Astrocyte (in vitro differentiated cells and primary cell): Measurements from ENCODE around the gene DARS1. TPM values are rescaled to one million over a fixed set of nuclear protein-coding genes. Genes with fewer than 3 reads are reported as not detected.

Experiments used
- DNase-seq: peaks from one replicate; pipeline ENCODE4 v3.0.0-alpha.2; 2010; ENCODE audit warnings: low read depth
- FAIRE-seq: peaks from 2 replicates; lab custom pipeline; 2011; peaks lifted over from hg19 to GRCh38; lab: Jason Lieb, UNC
- H2AFZ ChIP-seq: 2 replicates; pipeline ENCODE4 v1.6.0; 2012; ENCODE audit warnings: low read depth, low read length, inconsistent platforms
- H3K27ac ChIP-seq: 2 replicates; pipeline ENCODE4 v1.5.1; 2011; ENCODE audit warnings: low read depth, low read length, inconsistent platforms
- H3K27me3 ChIP-seq: 2 replicates; pipeline ENCODE4 v1.6.0; 2011; ENCODE audit warnings: low read length, inconsistent platforms; ENCODE audit not compliant: insufficient read depth
- H3K36me3 ChIP-seq: 2 replicates; pipeline ENCODE4 v1.5.1; 2011; ENCODE audit warnings: low read length, inconsistent platforms; ENCODE audit not compliant: insufficient read depth
- H3K4me1 ChIP-seq: 2 replicates; pipeline ENCODE4 v1.5.1; 2011; ENCODE audit warnings: low read length, inconsistent platforms; ENCODE audit not compliant: insufficient read depth
- H3K4me2 ChIP-seq: 2 replicates; pipeline ENCODE4 v1.6.0; 2012; ENCODE audit warnings: low read length, inconsistent platforms
- H3K4me3 ChIP-seq: 2 replicates; pipeline ENCODE4 v1.5.1; 2011; ENCODE audit warnings: low read depth, mild to moderate bottlenecking, low read length, inconsistent platforms; ENCODE audit not compliant: insufficient read depth
- H3K79me2 ChIP-seq: 2 replicates; pipeline ENCODE4 v1.6.0; 2012; ENCODE audit warnings: mild to moderate bottlenecking, low read length, inconsistent platforms; ENCODE audit not compliant: insufficient read depth
- H3K9ac ChIP-seq: 2 replicates; pipeline ENCODE4 v1.6.0; 2012; ENCODE audit warnings: mild to moderate bottlenecking, low read length, inconsistent platforms
- H3K9me3 ChIP-seq: 2 replicates; pipeline ENCODE4 v1.5.1; 2012; ENCODE audit warnings: low read depth, mild to moderate bottlenecking, low read length, inconsistent platforms; ENCODE audit not compliant: insufficient read depth
- H4K20me1 ChIP-seq: 2 replicates; pipeline ENCODE4 v1.6.0; 2012; ENCODE audit warnings: low read length, inconsistent platforms; ENCODE audit not compliant: insufficient read depth
- H3K27ac Mint-ChIP-seq: one replicate; pipeline ENCODE4 v1.8.0; 2021; ENCODE audit warnings: mild to moderate bottlenecking, mixed read lengths; ENCODE audit not compliant: unreplicated experiment
- H3K27me3 Mint-ChIP-seq: one replicate; pipeline ENCODE4 v1.8.0; 2021; ENCODE audit warnings: low read depth, mixed read lengths; ENCODE audit not compliant: unreplicated experiment
- H3K36me3 Mint-ChIP-seq: one replicate; pipeline ENCODE4 v1.8.0; 2021; ENCODE audit warnings: low read depth, mixed read lengths; ENCODE audit not compliant: unreplicated experiment
- H3K4me1 Mint-ChIP-seq: one replicate; pipeline ENCODE4 v1.8.0; 2021; ENCODE audit warnings: low read depth, mixed read lengths; ENCODE audit not compliant: unreplicated experiment
- H3K4me3 Mint-ChIP-seq: one replicate; pipeline ENCODE4 v1.8.0; 2021; ENCODE audit warnings: mild to moderate bottlenecking, moderate library complexity, mixed read lengths; ENCODE audit not compliant: unreplicated experiment
- H3K9me3 Mint-ChIP-seq: one replicate; pipeline ENCODE4 v1.8.0; 2021; ENCODE audit warnings: mild to moderate bottlenecking, mixed read lengths; ENCODE audit not compliant: unreplicated experiment
- CTCF ChIP-seq: IDR thresholded peaks from 2 replicates; pipeline ENCODE4 v1.5.1; 2011; ENCODE audit warnings: low read depth, mild to moderate bottlenecking, inconsistent platforms, low read length, moderate library complexity; ENCODE audit not compliant: insufficient read depth
- EZH2 ChIP-seq: IDR thresholded peaks from 2 replicates; pipeline ENCODE4 v1.6.1; 2012; ENCODE audit warnings: mild to moderate bottlenecking, low read length, inconsistent platforms; ENCODE audit not compliant: insufficient read depth
- total RNA-seq: library from RNA; stranded (reverse); gene quantifications from 2 replicates; pipeline ENCODE4 v1.2.1, GENCODE V29; 2021

Gene DARS1
- total RNA-seq, 1 donor from 2014 or later: 37.9 TPM

- Mint-ChIP-seq H3K4me1 (peaks cover 12% of the 10 kb centered on the region), H3K27me3 (no peaks in the 10 kb centered on the region), H3K27ac (no peak overlapping the region), H3K4me3 (no peak overlapping the region), H3K36me3 (peaks cover 4% of the 10 kb centered on the region), H3K9me3 (no peaks in the 10 kb centered on the region)
- no peak overlapping the region for H3K27ac ChIP-seq
- TF ChIP-seq CTCF: no peak
- TF ChIP-seq EZH2: no peak
- no peaks in the 10 kb centered on the region for H3K27me3 ChIP-seq
- no peak overlapping the region for H2AFZ ChIP-seq
- peaks cover 9% of the 10 kb centered on the region for H4K20me1 ChIP-seq
- no peaks in the 10 kb centered on the region for H3K36me3 ChIP-seq
- peaks cover 22% of the 10 kb centered on the region for H3K4me1 ChIP-seq
- FAIRE-seq: no peak
- no peak overlapping the region for H3K4me2 ChIP-seq
- no peak overlapping the region for H3K4me3 ChIP-seq
- H3K9ac ChIP-seq: no peak overlapping the region
- H3K9me3 ChIP-seq: no peaks in the 10 kb centered on the region
- peaks cover 24% of the 10 kb centered on the region for H3K79me2 ChIP-seq
- peak; percentile 20 for DNase-seq
Observed at GRCh38 chr2:135945526-135945925, 39.9 kb downstream of the DARS1 start.

GRCh38 chr2:135944625-135945024 lies 40.8 kb downstream of the DARS1 start:
- H3K4me3 ChIP-seq: no peak overlapping the region
- H3K4me2 ChIP-seq: no peak overlapping the region
- H3K4me1 ChIP-seq: peaks cover 15% of the 10 kb centered on the region
- peaks cover 9% of the 10 kb centered on the region for H4K20me1 ChIP-seq
- TF ChIP-seq EZH2 (no peak), CTCF (no peak)
- H3K9me3 ChIP-seq: no peaks in the 10 kb centered on the region
- Mint-ChIP-seq H3K9me3 (no peaks in the 10 kb centered on the region), H3K4me1 (peaks cover 12% of the 10 kb centered on the region), H3K27me3 (no peaks in the 10 kb centered on the region), H3K36me3 (peaks cover 6% of the 10 kb centered on the region), H3K27ac (no peak overlapping the region), H3K4me3 (no peak overlapping the region)
- no peak for DNase-seq
- no peaks in the 10 kb centered on the region for H3K27me3 ChIP-seq
- H3K36me3 ChIP-seq: no peaks in the 10 kb centered on the region
- H3K9ac ChIP-seq: no peak overlapping the region
- peaks cover 23% of the 10 kb centered on the region for H3K79me2 ChIP-seq
- FAIRE-seq: peak; percentile 20
- no peak overlapping the region for H3K27ac ChIP-seq
- no peak overlapping the region for H2AFZ ChIP-seq

- H3K79me2 ChIP-seq: peaks cover 22% of the 10 kb centered on the region
Observed at GRCh38 chr2:135942936-135943688, 42.3 kb downstream of the DARS1 start.

More at GRCh38 chr2:135942936-135943688, 42.3 kb downstream of the DARS1 start:
- no peak overlapping the region for H2AFZ ChIP-seq
- no peaks in the 10 kb centered on the region for H3K36me3 ChIP-seq
- H3K9me3 Mint-ChIP-seq: no peaks in the 10 kb centered on the region
- TF ChIP-seq CTCF (no peak), EZH2 (no peak)
- H3K27me3 ChIP-seq: no peaks in the 10 kb centered on the region
- H3K9ac ChIP-seq: no peak overlapping the region
- FAIRE-seq (no peak), DNase-seq (no peak)
- H3K4me3 Mint-ChIP-seq: no peak overlapping the region
- peaks cover 2% of the 10 kb centered on the region for H3K4me1 ChIP-seq
- H3K4me2 ChIP-seq: no peak overlapping the region
- H3K27ac Mint-ChIP-seq: no peak overlapping the region
- H3K36me3 Mint-ChIP-seq: peaks cover 6% of the 10 kb centered on the region
- no peaks in the 10 kb centered on the region for H3K9me3 ChIP-seq
- H3K4me1 Mint-ChIP-seq: peaks cover under 1% of the 10 kb centered on the region
- H3K27ac ChIP-seq: no peak overlapping the region
- H3K4me3 ChIP-seq: no peak overlapping the region
- H3K27me3 Mint-ChIP-seq: no peaks in the 10 kb centered on the region
- peaks cover 7% of the 10 kb centered on the region for H4K20me1 ChIP-seq
